Lung (tissue), 12 donors: ENCODE measurements around the gene PLET1. TPM values are rescaled to one million over a fixed set of nuclear protein-coding genes. Genes with fewer than 3 reads are reported as not detected.
A peak's percentile ranks its signal among the peaks of the same experiment; 100 is the strongest.

Experiments
- ATAC-seq: fragments of 200-7000 bp; cut with Tn5 transposase; one replicate; pipeline ENCODE4 v1.9.1; 2020; ENCODE audit warnings: moderate number of reproducible peaks; ENCODE audit not compliant: insufficient read depth, low FRiP score
- DNase-seq, 3 donors: peaks; one replicate each; pipeline ENCODE4 v3.0.0-alpha.2; 2013 to 2017
- H3K27ac ChIP-seq, 2 donors: one replicate each; pipeline ENCODE4 v1.5.1; 2013; ENCODE audit warnings: mild to moderate bottlenecking in 2 of 2, moderate library complexity in 2 of 2, control low read depth in 1 of 2, inconsistent platforms in 1 of 2, low read depth in 1 of 2, low read length in 1 of 2
- H3K27me3 ChIP-seq, 3 donors: one replicate each; pipeline ENCODE4 v1.5.1; 2013; ENCODE audit warnings: low read length in 2 of 3; ENCODE audit not compliant: control insufficient read depth in 3 of 3, insufficient read depth in 3 of 3
- H3K36me3 ChIP-seq, 4 donors: one replicate each; pipeline ENCODE4 v1.5.1; 2013; ENCODE audit warnings: low read length in 4 of 4, mild to moderate bottlenecking in 1 of 4, moderate library complexity in 1 of 4; ENCODE audit not compliant: control insufficient read depth in 4 of 4, insufficient read depth in 4 of 4
- H3K4me1 ChIP-seq, 5 donors: one replicate each; pipeline ENCODE4 v1.5.1; 2013; ENCODE audit warnings: low read length in 5 of 5, mild to moderate bottlenecking in 2 of 5, moderate library complexity in 1 of 5; ENCODE audit not compliant: control insufficient read depth in 5 of 5, insufficient read depth in 5 of 5
- H3K4me3 ChIP-seq: one replicate; pipeline ENCODE4 v1.5.1; 2013; ENCODE audit warnings: mild to moderate bottlenecking, control low read depth, moderate library complexity
- H3K9ac ChIP-seq, 2 donors: one replicate each; pipeline ENCODE4 v1.5.1; 2013; ENCODE audit warnings: low read length in 2 of 2, control low read depth in 1 of 2; ENCODE audit not compliant: insufficient read depth in 1 of 2
- H3K9me3 ChIP-seq, 4 donors: one replicate each; pipeline ENCODE4 v1.5.1; 2013; ENCODE audit warnings: low read length in 3 of 4, mild to moderate bottlenecking in 1 of 4, moderate library complexity in 1 of 4; ENCODE audit not compliant: control insufficient read depth in 4 of 4, insufficient read depth in 3 of 4
- WGBS, 2 donors: extraction: QIAGEN DNeasy Blood & Tissue Kit; methylation state at CpG; one replicate each; pipeline ENCODE4 v1.1.7; 2013; 5-methylcytosine and 5-hydroxymethylcytosine counted together
- polyA plus RNA-seq, 2 donors: library from polyadenylated mRNA; stranded (reverse); fragments of 200-250 nt; gene quantifications; one replicate each; pipeline ENCODE4 v1.2.1, GENCODE V29; 2013
- total RNA-seq, 2 donors: library from RNA; depleted of rRNA in 1 of 2; stranded (reverse); fragments of >200 nt in 1 of 2; gene quantifications; one replicate each; pipeline ENCODE4 v1.2.1, GENCODE V29; 2014 to 2021
- TF ChIP-seq, protein P1 (sequence below): IDR thresholded peaks from 2 replicates; pipeline ENCODE4 v1.5.1; 2012; ENCODE audit warnings: mild to moderate bottlenecking; ENCODE audit errors: control extremely low read depth, extremely low read depth
- donor health status: control.
- donor health status: control.
- donor health status: Bipolar disorder and iron deficiency.
- donor health status: healthy.
- donor health status: DM: yes; HTN: yes; CAD: no.

Gene PLET1
- total and polyA plus RNA-seq, 4 donors, result not detected

DNA sequence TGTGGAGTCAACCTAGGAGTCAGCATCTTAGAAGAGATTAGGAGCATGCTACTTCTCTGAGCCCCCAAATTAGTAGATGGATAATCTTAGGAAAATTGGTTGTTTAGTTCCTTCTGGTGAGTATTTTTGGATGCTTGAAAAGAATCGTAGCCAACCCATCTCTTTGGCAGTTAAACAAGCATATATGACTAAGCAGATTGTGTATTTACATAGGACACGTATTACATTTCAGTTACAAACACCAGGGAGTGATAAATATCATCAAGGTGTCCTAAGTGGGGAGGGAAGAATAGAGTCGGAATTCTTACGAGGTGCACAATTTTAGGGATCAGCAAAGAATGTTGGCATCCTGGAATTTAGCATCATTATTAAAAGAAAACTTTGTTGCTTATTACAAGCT lies 13.5 kb downstream of the PLET1 start:
- no peak overlapping the region for H3K27ac ChIP-seq
- WGBS, 2 donors, result 52 to 58% methylated on average over 4 of the region's 4 CpGs
- no peak overlapping the region for H3K9ac ChIP-seq
- no peaks in the 10 kb centered on the region for H3K4me1 ChIP-seq
- peaks cover 0 to 1% (median 0%) of the 10 kb centered on the region in 4 donors for H3K36me3 ChIP-seq
- TF ChIP-seq, protein P1, sequence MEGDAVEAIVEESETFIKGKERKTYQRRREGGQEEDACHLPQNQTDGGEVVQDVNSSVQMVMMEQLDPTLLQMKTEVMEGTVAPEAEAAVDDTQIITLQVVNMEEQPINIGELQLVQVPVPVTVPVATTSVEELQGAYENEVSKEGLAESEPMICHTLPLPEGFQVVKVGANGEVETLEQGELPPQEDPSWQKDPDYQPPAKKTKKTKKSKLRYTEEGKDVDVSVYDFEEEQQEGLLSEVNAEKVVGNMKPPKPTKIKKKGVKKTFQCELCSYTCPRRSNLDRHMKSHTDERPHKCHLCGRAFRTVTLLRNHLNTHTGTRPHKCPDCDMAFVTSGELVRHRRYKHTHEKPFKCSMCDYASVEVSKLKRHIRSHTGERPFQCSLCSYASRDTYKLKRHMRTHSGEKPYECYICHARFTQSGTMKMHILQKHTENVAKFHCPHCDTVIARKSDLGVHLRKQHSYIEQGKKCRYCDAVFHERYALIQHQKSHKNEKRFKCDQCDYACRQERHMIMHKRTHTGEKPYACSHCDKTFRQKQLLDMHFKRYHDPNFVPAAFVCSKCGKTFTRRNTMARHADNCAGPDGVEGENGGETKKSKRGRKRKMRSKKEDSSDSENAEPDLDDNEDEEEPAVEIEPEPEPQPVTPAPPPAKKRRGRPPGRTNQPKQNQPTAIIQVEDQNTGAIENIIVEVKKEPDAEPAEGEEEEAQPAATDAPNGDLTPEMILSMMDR, result no peak
- no peaks in the 10 kb centered on the region for H3K27me3 ChIP-seq
- no peaks in the 10 kb centered on the region for H3K9me3 ChIP-seq
- DNase-seq (no peak), ATAC-seq (no peak)
- no peak overlapping the region for H3K4me3 ChIP-seq

DNA sequence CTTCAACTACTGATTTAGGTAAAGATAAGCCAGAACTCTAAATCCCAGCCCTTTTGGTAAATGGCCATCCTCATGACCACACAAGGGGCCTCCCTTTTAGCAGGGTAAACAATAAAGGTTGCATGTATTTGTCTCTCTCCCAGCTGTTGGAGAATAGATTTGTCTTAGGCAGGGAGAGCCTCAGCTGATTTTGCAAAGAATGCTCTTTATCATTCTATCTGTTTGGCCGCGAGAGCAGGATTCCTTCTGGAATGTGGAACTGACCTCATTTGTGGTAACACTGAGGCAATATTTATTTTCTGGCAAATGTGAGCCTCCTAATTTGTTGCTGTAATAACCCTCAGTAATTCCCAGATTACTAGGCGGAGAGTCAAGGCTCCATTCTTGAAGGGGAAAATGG lies 19.2 kb downstream of the PLET1 start:
- no peak overlapping the region for H3K9ac ChIP-seq
- H3K27me3 ChIP-seq, result no peaks in the 10 kb centered on the region
- TF ChIP-seq, protein P1, result no peak
- H3K4me1 ChIP-seq, result no peaks in the 10 kb centered on the region
- 83 to 85% methylated on average over 3 of the region's 3 CpGs for WGBS, 2 donors
- H3K9me3 ChIP-seq, result no peaks in the 10 kb centered on the region
- peaks cover 11 to 20% (median 15%) of the 10 kb centered on the region in 4 donors for H3K36me3 ChIP-seq
- H3K27ac ChIP-seq, result no peak overlapping the region
- ATAC-seq (peak; percentile 47), DNase-seq (no peak)
- no peak overlapping the region for H3K4me3 ChIP-seq

DNA sequence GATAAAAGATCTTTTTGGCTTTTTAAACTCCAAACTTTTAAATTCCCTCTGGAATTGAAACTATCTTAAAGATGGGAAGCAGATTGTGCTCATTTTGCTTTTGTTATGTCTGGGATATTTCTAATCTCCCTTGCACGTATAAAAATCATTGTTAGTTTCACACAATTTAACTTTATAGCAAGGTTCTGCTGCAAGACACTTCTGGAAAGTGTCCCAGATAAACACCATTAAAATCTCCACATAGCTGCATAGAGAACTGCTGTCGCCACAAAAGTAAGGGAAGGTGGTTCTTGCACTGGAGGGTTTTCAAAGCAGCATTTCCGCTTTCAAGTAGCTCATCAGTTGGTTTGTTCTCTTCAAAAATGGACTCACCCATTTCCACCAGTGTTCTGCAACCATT lies 22.6 kb downstream of the PLET1 start:
- Histone ChIP-seq H3K36me3 (peaks cover 23 to 28% (median 24%) of the 10 kb centered on the region in 4 donors), H3K9me3 (no peaks in the 10 kb centered on the region), H3K27me3 (no peaks in the 10 kb centered on the region), H3K9ac (no peak overlapping the region), H3K27ac (no peak overlapping the region), H3K4me1 (no peaks in the 10 kb centered on the region), H3K4me3 (no peak overlapping the region)
- no peak for ATAC-seq
- 91 to 95% methylated on average over 3 of the region's 3 CpGs for WGBS, 2 donors
- no peak for DNase-seq
- TF ChIP-seq, protein P1, result no peak

DNA sequence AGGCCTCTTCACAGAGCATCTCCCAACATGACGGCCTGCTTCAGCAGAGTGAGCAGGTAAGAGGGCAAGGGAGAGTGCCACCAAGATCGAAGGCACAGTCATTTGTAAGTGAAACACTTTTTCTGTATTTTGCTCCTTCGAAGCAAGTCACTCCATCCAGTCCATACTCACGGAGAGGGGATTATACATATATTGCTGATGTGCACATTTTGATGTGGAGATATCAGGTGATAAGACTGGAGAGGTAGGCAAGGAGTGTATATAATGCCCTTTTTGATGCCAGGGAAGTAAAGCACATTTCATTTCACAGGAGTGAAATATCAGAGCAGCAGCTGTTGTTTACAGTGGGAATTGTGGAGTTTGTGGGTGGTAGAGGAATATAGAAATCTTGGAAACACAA lies 23.2 kb downstream of the PLET1 start:
- no peak overlapping the region for H3K4me3 ChIP-seq
- H3K27me3 ChIP-seq, result no peaks in the 10 kb centered on the region
- H3K27ac ChIP-seq, result no peak overlapping the region
- peaks cover 23 to 33% (median 24%) of the 10 kb centered on the region in 4 donors for H3K36me3 ChIP-seq
- DNase-seq (no peak), ATAC-seq (no peak)
- TF ChIP-seq, protein P1, result no peak
- H3K9me3 ChIP-seq, result no peaks in the 10 kb centered on the region
- H3K9ac ChIP-seq, result no peak overlapping the region
- H3K4me1 ChIP-seq, result no peaks in the 10 kb centered on the region
- 97 to 98% methylated on average over 4 of the region's 4 CpGs for WGBS, 2 donors
